NT2/D1 (cell line): ENCODE measurements around the gene SLC28A3.
"Not testable (repeated sequence)": the region's sequence is repeated elsewhere in the genome, so short reads cannot be mapped to it uniquely, and the experiment has no call there.

Experiments used
- DNase-seq: peaks from one replicate; pipeline ENCODE4 v3.0.0-alpha.2; 2011; ENCODE audit warnings: low read depth, low spot score
- H3K27me3 ChIP-seq: 2 replicates; pipeline ENCODE4 v1.6.0; 2011; ENCODE audit warnings: mild to moderate bottlenecking; ENCODE audit not compliant: insufficient read length, insufficient read depth
- H3K36me3 ChIP-seq: 2 replicates; pipeline ENCODE4 v1.6.1; 2011; ENCODE audit warnings: mild to moderate bottlenecking, low read length, mixed read lengths; ENCODE audit not compliant: insufficient read depth, insufficient read length
- H3K4me1 ChIP-seq: 2 replicates; pipeline ENCODE4 v1.5.1; 2011; ENCODE audit not compliant: insufficient read depth, insufficient read length
- H3K4me3 ChIP-seq: 2 replicates; pipeline ENCODE4 v1.5.1; 2011; ENCODE audit warnings: low read depth; ENCODE audit not compliant: insufficient read length
- H3K9ac ChIP-seq: 2 replicates; pipeline ENCODE4 v1.6.0; 2011; ENCODE audit warnings: low read depth; ENCODE audit not compliant: insufficient read length
- H3K9me3 ChIP-seq: 2 replicates; pipeline ENCODE4 v1.5.1; 2011; ENCODE audit warnings: mild to moderate bottlenecking, low read length; ENCODE audit not compliant: insufficient read depth
- SUZ12 ChIP-seq: IDR thresholded peaks from 2 replicates; pipeline ENCODE4 v1.6.1; 2011; ENCODE audit not compliant: insufficient read length, insufficient read depth; ENCODE audit errors: extremely low read depth
- YY1 ChIP-seq: IDR thresholded peaks from 2 replicates; pipeline ENCODE4 v1.6.1; 2011; ENCODE audit not compliant: insufficient read length, insufficient read depth
- ZNF274 ChIP-seq: IDR thresholded peaks from 2 replicates; pipeline ENCODE4 v1.6.1; 2011; ENCODE audit warnings: mild to moderate bottlenecking, low read depth, low read length

The SLC28A3 gene

GRCh38 chr9:84381508-84381907 is 41.0 kb upstream of the SLC28A3 start:
- Histone ChIP-seq H3K4me3 (no peak overlapping the region), H3K4me1 (no peaks in the 10 kb centered on the region), H3K9ac (no peak overlapping the region), H3K27me3 (no peaks in the 10 kb centered on the region), H3K36me3 (no peaks in the 10 kb centered on the region), H3K9me3 (no peaks in the 10 kb centered on the region)
- TF ChIP-seq ZNF274 = no peak
- no peak for TF ChIP-seq YY1
- TF ChIP-seq SUZ12 = no peak
- DNase-seq = no peak

GRCh38 chr9:84379740-84380139 is 39.2 kb upstream of the SLC28A3 start:
- no peak overlapping the region for H3K9ac ChIP-seq
- no peaks in the 10 kb centered on the region for H3K27me3 ChIP-seq
- no peak overlapping the region for H3K4me3 ChIP-seq
- TF ChIP-seq YY1 (no peak), ZNF274 (no peak), SUZ12 (no peak)
- H3K36me3 ChIP-seq = no peaks in the 10 kb centered on the region
- H3K4me1 ChIP-seq = no peaks in the 10 kb centered on the region
- no peaks in the 10 kb centered on the region for H3K9me3 ChIP-seq
- DNase-seq = no peak

DNA sequence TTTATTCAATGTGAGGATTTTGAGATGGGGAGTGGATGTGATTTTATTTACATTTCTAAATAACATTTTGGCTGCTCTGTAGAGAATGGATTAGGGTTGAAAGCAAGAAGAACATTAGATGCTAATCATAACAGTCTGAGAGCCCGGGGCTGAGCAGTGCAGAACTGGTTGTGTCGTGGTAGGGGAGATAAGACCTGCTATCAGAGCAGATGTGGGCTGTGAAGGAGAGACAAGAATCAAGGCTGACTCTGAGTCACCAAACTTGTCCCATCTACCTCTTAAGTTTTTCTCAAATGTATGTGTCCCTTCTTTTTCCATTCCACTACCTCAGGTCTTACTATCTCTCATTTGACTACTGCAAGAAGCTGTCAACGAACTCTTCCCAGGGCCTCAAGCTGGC is 35.4 kb upstream of the SLC28A3 start:
- no peaks in the 10 kb centered on the region for H3K27me3 ChIP-seq
- no peak for DNase-seq
- no peak overlapping the region for H3K4me3 ChIP-seq
- H3K9me3 ChIP-seq = no peaks in the 10 kb centered on the region
- TF ChIP-seq SUZ12 = no peak
- no peak for TF ChIP-seq YY1
- TF ChIP-seq ZNF274 = no peak
- no peaks in the 10 kb centered on the region for H3K36me3 ChIP-seq
- H3K4me1 ChIP-seq = no peaks in the 10 kb centered on the region
- H3K9ac ChIP-seq = no peak overlapping the region

DNA sequence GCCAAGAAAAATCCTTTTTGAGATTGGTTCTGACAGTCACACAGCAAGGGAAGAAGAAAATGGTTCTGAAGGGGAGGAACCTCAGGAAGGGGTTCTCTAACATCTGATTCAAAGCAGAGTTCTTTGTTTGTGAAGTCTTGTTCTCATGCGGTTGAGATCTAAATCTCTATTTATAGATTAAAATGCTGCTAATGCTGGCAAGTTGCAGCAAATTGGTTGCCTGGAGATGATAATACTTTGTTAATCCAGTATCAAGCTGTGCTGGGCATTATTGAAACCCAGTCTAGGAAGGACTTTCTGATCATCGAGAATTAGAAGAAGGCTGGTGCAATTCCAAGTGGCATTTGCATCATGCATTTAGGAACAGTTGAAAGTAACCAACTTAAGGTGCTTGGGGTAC is 34.0 kb upstream of the SLC28A3 start:
- TF ChIP-seq ZNF274 (no peak), YY1 (no peak), SUZ12 (no peak)

DNA sequence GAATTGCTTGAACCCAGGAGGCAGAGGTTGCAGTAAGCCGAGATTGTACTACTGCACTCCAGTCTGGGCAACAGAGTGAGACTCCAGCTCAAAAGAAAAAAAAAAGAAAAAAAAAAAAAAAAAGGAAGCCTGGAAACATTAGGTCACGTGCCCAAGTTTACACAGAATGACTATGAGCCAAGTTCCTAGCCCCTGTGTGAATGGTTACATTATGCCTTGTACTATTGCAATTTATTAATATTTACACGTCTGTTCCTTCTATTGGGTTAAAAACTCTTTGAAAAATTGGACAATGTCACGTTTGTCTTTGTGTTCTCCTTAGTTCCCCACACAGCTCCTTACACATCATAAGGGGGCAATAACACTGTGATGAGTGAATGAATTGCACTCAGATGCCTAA is 33.5 kb upstream of the SLC28A3 start:
- Histone ChIP-seq H3K9me3 (no peaks in the 10 kb centered on the region), H3K4me1 (no peaks in the 10 kb centered on the region), H3K9ac (no peak overlapping the region), H3K36me3 (no peaks in the 10 kb centered on the region), H3K27me3 (no peaks in the 10 kb centered on the region), H3K4me3 (no peak overlapping the region)
- no peak for DNase-seq
- no peak for TF ChIP-seq ZNF274
- TF ChIP-seq YY1 = no peak
- no peak for TF ChIP-seq SUZ12

More for the DNA sequence above, 34.0 kb upstream of the SLC28A3 start:
- no peaks in the 10 kb centered on the region for H3K36me3 ChIP-seq
- no peak for DNase-seq
- H3K4me3 ChIP-seq = no peak overlapping the region
- no peaks in the 10 kb centered on the region for H3K4me1 ChIP-seq
- no peaks in the 10 kb centered on the region for H3K9me3 ChIP-seq
- H3K27me3 ChIP-seq = no peaks in the 10 kb centered on the region
- H3K9ac ChIP-seq = no peak overlapping the region

GRCh38 chr9:84371737-84372136 is 31.2 kb upstream of the SLC28A3 start:
- Histone ChIP-seq H3K9me3 (no peaks in the 10 kb centered on the region), H3K36me3 (no peaks in the 10 kb centered on the region), H3K4me3 (no peak overlapping the region), H3K27me3 (no peaks in the 10 kb centered on the region), H3K4me1 (no peaks in the 10 kb centered on the region), H3K9ac (no peak overlapping the region)
- TF ChIP-seq YY1 (no peak), SUZ12 (no peak), ZNF274 (no peak)
- no peak for DNase-seq

DNA sequence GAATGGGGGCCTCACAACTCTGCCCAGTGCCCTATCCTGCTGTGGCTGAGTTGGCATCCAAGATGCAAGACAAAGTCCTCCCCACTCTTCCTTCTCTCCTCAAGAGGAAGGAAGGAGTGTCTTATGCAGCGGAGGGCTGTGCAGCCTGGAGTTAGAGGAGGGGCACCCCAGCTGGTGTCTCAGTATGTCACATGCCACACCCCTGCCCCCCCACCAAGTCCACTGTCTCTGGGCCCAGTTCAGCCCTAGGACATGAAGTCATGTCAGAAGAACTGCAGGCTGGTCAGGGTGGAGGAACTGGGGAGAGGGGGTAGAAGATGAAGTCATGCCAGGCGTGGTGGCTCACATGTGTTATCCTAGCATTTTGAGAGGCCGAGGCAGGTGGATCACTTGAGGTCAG is 28.0 kb upstream of the SLC28A3 start:
- TF ChIP-seq ZNF274 (no peak), SUZ12 (no peak), YY1 (no peak)
- Histone ChIP-seq H3K27me3 (no peaks in the 10 kb centered on the region), H3K4me1 (no peaks in the 10 kb centered on the region), H3K9ac (no peak overlapping the region), H3K9me3 (no peaks in the 10 kb centered on the region), H3K4me3 (no peak overlapping the region), H3K36me3 (no peaks in the 10 kb centered on the region)
- DNase-seq = no peak

GRCh38 chr9:84367726-84368125 is 27.2 kb upstream of the SLC28A3 start:
- not testable (repeated sequence) for H3K36me3 ChIP-seq, H3K9me3 ChIP-seq, H3K4me1 ChIP-seq, H3K27me3 ChIP-seq, H3K4me3 ChIP-seq, H3K9ac ChIP-seq
- peak; percentile 25 for DNase-seq
